ENCODE measurements around the gene WHAMM.

Gene WHAMM

DNA sequence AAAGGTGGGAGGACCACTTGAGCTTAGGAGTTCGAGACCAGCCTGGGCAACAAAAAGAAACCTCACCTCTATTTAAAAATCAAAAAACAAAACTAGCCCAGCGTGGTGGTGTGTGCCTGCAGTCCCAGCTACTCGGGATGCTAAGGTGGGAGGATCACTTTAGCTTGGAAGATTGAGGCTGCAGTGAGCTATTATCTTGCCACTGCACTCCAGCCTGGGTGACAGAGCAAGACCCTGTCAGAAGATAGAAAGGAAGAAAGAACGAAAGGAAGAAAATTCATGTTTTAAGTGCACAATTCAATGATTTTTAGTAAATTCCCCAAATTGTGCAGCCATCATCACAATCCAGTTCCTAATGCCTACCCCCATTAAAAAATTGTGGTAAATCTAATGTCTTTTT, 11.3 kb upstream of the WHAMM start:
- no peak for TF ChIP-seq CSRNP3 (CRISPR knock-in tag; IDR thresholded peaks at IDR 0.05)
- TF ChIP-seq PATZ1 (CRISPR knock-in tag; IDR thresholded peaks at IDR 0.05; ENCODE audit: borderline replicate concordance), result no peak
- TF ChIP-seq, protein P1, sequence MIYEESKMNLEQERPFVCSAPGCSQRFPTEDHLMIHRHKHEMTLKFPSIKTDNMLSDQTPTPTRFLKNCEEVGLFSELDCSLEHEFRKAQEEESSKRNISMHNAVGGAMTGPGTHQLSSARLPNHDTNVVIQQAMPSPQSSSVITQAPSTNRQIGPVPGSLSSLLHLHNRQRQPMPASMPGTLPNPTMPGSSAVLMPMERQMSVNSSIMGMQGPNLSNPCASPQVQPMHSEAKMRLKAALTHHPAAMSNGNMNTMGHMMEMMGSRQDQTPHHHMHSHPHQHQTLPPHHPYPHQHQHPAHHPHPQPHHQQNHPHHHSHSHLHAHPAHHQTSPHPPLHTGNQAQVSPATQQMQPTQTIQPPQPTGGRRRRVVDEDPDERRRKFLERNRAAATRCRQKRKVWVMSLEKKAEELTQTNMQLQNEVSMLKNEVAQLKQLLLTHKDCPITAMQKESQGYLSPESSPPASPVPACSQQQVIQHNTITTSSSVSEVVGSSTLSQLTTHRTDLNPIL (CRISPR knock-in tag; IDR thresholded peaks at IDR 0.05; ENCODE audit: low read depth), result no peak
- no peak for ATAC-seq

- no peak for ATAC-seq
- TF ChIP-seq ZNF70 (CRISPR knock-in tag; IDR thresholded peaks at IDR 0.05) (no peak), CSDC2 (CRISPR knock-in tag; IDR thresholded peaks at IDR 0.05) (no peak), OSR1 (CRISPR knock-in tag; IDR thresholded peaks at IDR 0.05) (no peak), ZFP30 (CRISPR knock-in tag; IDR thresholded peaks at IDR 0.05) (no peak)
These were observed 10.8 kb upstream of the WHAMM start for GRCh38 chr15:82798531-82799166.

- no peak for TF ChIP-seq ZFP3 (CRISPR knock-in tag; IDR thresholded peaks at IDR 0.05)
- TF ChIP-seq TSHZ2 (CRISPR knock-in tag; IDR thresholded peaks at IDR 0.05), result no peak
- no peak for TF ChIP-seq ESRRG (CRISPR knock-in tag; IDR thresholded peaks at IDR 0.05)
- TF ChIP-seq BACH2 (CRISPR knock-in tag; IDR thresholded peaks at IDR 0.05; ENCODE audit: borderline replicate concordance), result no peak
- no peak for TF ChIP-seq TCF4 (CRISPR knock-in tag; IDR thresholded peaks at IDR 0.05; ENCODE audit: borderline replicate concordance)
- no peak for ATAC-seq
These were observed 10.1 kb upstream of the WHAMM start for GRCh38 chr15:82799183-82799841.

- no peak for TF ChIP-seq ARNTL (CRISPR knock-in tag; IDR thresholded peaks at IDR 0.05; ENCODE audit: borderline replicate concordance, low read depth)
- TF ChIP-seq TSHZ2 (CRISPR knock-in tag; IDR thresholded peaks at IDR 0.05), result no peak
- ATAC-seq, result no peak
These were observed 6.9 kb upstream of the WHAMM start for GRCh38 chr15:82802497-82802896.

Data from SK-N-SH treated with all-trans-retinoic acid at 6 μM for 48 hours (cell line).